GM19467 (cell line): ENCODE data around the gene XXYLT1.

Source experiments
- ATAC-seq: cut with Tn5 transposase; IDR thresholded peaks from one replicate; pipeline ENCODE4 v1.9.1; 2021; ENCODE audit warnings: mild to moderate bottlenecking, moderate library complexity; ENCODE audit not compliant: unreplicated experiment

Gene XXYLT1

GRCh38 chr3:195084746-195085145, 186.2 kb downstream of the XXYLT1 start:
- no peak for ATAC-seq

DNA sequence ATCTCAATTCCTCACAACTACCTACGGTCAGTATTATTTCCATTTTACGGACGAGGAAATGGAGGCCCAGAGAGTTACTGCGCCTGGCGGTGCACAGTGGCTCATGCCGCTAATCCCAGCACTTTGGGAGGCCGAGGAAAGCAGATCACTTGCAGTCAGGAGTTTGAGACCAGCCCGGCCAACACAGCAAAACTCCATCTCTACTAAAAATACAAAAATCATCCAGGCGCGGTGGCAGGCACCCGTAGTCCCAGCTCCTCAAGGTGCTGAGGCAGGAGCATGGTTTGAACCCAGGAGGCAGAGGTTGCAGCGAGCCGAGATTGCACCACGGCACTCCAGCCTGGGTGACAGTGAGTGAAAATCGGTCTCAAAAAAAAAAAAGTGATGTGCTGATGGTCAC, 187.3 kb downstream of the XXYLT1 start:
- no peak for ATAC-seq

- no peak for ATAC-seq
Measured at GRCh38 chr3:195082811-195083210, 188.1 kb downstream of the XXYLT1 start.

GRCh38 chr3:195081242-195081963, 189.6 kb downstream of the XXYLT1 start:
- ATAC-seq, result no peak

- ATAC-seq, result no peak
Measured at GRCh38 chr3:195080571-195081151, 190.3 kb downstream of the XXYLT1 start.

DNA sequence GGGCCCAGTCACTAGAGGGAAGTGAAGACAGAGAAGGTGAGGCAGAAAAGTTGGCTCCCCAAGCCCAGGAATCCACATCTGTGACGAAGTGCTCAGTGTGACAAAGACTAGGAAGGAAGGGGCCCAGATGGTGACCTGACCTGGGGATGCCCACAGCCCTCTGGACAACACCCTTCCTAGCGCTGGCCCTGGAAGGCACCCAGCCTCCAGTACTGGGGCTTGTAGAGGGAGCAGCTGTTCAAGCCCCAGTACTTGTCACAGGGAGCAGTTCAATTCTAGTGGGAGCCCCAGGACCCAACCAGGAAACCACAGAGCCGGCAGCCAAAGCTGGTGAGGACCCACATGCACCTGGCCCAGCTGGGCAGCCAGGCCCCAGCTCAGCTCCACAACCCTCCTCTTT, 190.8 kb downstream of the XXYLT1 start:
- ATAC-seq, result no peak

- ATAC-seq, result no peak
Measured at GRCh38 chr3:195079636-195080035, 191.3 kb downstream of the XXYLT1 start.

- no peak for ATAC-seq
Measured at GRCh38 chr3:195078891-195079440, 192.0 kb downstream of the XXYLT1 start.

DNA sequence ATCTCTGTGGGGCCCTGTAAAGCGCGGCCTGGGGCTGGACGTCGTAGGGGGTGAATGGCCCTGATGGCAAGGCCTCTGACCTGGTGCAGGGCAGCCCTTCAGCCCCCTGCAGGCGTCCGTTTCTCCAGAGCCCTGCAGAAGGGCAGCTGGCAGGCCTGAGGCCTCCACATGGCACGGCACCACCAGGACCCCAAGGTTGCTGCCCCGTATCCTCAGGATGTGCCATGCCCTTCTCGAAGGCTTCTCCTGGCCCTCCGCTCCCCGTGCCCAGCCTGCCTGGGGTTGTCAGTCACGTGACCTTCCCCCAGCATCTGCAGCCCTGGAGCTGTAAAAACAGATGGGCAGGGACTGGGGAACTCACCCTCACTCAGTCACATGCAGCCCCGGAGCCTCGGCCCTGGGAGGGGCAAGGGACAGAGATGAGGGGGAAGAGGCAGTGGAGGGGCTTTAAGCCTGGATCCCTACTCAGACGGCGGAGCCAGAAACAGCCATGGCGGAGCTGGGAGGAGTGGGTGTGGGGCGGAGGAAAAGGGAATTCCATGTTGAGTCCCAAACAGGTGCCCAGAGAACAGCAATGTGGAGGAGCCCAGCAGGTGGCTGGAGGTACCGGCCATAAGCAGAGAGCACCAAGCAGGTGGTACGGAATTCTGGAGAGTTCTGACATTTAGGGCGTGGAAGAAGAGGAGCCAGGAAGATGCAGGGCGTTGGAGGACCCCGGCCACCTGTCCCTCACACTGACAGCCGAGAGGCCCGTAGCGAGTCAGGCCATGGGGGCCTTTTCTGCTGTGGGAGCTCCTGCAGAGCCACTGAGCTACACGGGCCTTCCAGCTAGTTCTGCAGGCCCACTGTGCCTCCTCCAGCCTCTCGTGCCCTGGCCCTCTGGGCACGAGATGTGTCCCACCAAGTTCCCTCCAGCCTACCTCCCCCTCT, 193.1 kb downstream of the XXYLT1 start:
- ATAC-seq, result no peak

GRCh38 chr3:195076981-195077610, 193.9 kb downstream of the XXYLT1 start:
- ATAC-seq, result no peak

DNA sequence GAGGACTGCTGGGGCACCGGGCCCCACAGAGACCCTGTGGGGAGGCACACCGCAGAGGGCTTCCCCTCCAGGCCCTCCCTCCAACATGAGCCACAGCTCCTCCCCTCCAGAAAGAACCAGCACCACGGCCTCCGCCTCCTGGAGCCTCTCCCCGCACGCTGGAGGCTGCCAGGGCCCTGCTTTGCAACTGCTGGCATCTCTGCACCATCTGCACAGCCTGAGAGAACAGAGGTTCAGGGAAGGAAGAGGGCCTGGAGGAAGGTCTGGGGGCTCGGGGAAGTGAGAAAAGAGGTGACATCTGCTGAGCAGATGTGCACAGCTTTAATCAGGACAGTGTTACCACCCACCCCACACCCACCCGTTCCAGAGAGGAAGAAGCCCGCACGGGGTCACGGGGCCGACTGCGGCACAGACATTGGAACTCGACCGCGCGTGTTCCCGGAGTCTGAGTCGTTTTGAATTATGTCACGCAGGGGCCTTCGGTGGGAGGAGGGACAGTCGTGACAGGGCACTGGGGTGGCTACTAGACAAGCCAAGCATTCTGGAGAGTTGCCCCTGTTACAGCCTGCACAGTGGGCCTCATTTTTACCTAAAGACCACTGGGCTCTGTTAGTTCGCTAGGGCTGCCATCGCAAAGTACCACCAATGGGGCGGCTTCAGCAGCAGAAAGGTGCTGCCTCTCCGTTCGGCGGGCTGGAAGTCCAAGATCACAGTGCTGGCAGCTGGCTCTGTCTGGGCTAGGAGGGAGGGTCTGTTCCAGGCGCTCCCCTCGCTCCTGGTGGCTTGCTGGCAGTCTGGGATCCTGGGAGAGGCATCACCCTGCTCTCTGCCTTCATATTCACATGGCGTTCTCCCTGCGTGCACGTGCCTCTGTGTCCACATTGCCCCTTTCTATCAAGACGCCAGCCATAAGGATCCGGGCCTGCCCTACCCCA, 194.8 kb downstream of the XXYLT1 start:
- no peak for ATAC-seq

DNA sequence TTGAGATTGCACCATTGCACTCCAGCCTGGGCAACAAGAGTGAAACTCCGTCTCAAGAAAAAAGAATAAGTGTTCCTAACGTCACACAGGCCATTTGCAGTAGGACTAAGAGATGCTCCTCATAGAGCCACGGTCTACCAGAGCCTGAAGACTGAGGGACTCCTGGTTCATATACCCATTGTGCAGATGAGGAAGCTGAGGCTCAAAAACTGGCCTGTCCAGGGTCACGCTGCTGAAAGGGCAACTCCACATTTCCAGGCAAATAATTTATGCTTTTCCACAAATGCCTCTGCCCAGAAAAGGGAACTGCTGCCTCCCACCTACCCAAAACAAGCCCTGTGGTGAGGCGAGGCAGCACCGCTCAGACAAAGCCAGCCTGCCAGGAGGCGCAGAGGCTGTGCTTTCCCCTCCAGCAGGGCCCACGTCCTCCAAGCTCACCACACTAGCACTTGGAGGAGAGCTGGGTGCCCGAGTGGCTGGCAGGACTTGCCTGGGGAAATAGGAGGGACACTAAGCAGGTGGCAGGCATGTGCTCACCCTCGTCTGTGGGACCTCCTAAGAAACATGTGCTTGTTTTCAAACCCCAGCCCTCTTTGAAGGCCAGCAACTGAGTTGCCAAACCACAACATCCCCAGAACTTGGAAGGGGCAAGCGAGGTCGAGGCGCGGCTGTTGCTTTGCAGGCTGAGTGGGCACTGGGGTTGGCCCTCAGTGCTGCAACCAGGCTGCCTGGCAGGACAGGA, 195.6 kb downstream of the XXYLT1 start:
- no peak for ATAC-seq

DNA sequence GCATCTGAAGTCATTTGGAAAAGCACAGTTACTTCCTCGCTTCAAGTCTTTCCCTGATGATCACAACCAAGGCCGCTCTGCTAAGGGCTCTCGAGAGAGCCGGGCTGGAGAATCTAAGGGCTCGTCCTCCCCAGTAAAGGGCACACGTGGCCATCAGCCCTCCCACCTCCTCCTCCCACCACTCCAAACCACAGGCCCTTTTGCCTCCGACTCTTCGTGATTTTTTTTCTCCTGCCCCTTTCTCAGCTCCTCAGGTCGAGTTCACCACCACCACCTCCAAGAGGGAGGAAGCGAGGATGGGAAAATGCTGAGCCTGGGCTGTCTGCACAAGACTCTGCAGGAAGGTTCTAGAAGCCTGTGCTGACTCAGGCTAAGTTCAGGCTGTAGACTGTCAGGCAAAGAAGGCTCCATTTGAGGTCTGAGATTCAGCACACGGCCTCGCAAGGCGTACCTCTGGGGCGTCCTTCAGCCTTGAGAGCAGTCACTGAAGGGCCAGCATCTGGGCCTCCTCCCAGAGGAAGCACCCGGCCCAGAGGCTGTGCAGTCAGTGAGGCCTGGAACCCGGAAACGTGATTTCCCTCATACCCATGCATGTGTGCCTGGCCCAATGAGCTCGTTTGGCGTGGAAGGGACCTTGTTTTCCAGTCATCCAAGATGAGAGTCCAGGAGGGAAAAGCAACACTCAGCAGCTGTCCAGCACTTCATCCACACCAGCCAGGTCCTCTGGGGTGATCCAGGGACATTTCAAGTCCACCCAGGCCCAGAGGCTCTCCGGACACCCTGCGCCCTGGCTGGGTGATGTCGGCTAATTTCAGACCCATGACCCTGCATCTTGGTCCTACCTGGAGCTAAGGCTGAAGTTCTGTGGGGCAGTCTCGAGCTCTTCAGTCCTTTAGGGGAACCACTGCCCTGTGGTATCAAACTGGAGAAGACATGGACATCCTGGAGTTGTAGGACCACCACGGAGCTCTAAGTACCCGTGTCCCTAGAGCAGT, 196.8 kb downstream of the XXYLT1 start:
- no peak for ATAC-seq

DNA sequence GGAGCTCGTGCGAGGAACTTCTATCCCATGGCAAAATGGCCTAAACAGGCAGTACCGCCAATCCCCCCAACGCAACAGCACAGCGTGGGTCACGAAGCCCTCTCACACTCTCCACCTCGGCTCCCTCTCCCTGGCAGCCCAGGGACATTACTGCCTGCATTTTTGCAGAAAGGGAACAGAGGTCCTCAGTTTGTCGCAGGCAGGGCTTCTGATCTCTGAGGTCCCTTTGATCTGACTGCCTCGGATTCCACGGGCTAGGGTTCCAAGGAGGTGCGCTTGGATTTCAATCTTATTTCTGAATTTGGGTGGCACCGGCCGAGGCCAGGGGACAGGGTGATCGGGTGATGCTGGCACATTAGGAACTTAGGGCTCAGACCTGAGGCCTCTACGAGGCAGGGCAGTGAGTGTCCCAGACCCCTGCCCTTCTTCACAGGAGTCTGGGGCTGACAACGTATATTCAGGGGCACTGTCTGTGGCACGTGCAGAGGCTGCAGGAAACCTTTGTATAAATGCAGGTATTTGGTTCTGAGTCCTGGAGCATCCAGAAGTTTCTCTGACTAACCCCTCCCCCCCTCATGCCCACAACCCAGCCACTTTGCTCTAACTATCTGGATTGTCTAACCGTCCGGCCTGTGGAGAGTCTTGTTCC, 197.9 kb downstream of the XXYLT1 start:
- ATAC-seq, result no peak

DNA sequence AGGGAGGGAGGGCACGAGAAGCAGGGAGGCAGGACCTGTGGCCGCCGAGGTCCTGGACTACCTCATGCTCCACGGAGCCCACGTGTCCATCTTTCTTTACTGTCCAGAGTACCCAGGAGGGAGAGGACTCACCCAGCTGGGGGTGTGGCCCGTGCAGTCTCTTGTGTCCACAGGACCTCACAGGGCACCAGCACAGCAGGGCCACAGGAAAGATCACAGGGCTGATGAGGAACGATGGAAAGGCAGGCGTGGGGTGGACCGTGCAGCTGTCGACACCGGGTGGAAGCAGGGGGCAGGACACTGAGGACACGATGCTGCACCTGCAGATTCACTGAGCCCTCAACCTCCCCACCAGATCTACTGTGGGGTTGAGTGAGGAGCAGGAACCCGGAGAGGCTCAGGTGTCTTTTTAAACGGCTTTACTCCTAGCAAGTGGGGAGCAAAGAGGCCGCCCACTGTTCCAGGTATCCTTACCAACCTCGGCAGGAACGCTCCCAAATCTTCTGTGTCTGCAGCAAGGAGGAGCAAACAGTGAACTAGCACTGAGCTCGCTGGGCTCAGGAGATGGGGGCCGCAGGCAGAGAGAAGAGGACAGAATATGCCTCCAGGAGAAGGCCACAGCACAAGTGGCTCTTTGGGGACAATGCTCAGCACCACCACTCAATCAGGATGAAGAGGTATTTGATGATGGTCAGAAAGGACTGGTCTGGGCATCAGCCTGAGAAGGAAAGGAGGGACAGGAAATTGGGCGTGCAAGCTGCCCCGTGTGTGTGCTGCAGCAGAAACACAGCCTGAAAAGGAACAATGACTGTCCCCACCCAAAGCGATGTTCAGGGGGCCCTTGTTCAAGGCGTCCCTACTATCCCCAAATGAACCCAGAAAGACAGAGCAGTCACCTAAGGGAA, 198.8 kb downstream of the XXYLT1 start:
- no peak for ATAC-seq

DNA sequence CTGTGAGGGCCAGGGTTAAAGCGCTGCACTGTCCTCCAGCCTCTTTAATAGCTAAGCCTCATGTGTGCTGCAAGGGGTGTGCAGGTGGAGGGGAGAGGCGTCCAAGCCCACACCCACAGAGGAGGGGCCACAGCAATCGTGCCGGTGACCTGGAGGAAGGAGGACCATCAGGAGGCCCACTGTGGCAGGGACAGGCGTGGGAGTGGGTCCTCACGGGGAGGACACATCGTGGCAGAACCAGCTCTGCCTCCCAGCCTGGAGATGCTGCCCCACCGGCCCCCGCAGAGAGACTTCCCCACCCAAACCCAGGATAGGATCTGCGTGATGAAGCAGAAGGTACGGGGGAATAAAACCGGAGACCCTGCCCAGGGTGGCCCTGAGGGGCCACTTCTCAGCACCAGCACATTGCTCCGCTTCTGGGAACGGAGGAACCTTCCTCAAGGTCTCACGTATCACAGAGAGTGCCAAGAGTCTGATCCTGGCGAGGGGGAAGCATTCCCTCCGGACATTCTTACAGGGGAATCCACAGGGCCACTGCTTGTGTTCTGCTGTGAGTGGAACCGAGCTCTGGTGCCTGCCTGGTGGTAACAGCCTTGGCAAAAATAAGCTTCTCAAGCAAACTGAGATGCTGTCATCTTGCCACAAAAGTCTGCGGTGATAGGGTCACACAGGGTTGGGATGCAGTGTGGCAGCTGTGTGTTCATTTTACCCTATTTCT, 199.8 kb downstream of the XXYLT1 start:
- ATAC-seq, result no peak
